Mucosa of descending colon (tissue), 3 donors: ENCODE data around the gene CD300LF. TPM values are rescaled to one million over a fixed set of nuclear protein-coding genes. Genes with fewer than 3 reads are reported as not detected.
A peak's percentile ranks its signal among the peaks of the same experiment; 100 is the strongest.

Source experiments
- ATAC-seq: fragments of 200-7000 bp; cut with Tn5 transposase; one replicate; pipeline ENCODE4 v1.9.1; 2020; ENCODE audit warnings: mild to moderate bottlenecking, moderate library complexity
- DNase-seq, 3 donors: peaks; one replicate each; pipeline ENCODE4 v3.0.0-alpha.2; 2020
- H3K36me3 ChIP-seq: fragments of 200-600 bp; one replicate; pipeline ENCODE4 v1.8.0; 2021; ENCODE audit warnings: low read depth, mild to moderate bottlenecking
- H3K4me1 ChIP-seq: fragments of 200-600 bp; one replicate; pipeline ENCODE4 v1.8.0; 2021; ENCODE audit warnings: low read depth, mild to moderate bottlenecking
- H3K4me3 ChIP-seq: fragments of 200-600 bp; one replicate; pipeline ENCODE4 v1.8.0; 2021; ENCODE audit warnings: mild to moderate bottlenecking
- H3K9me3 ChIP-seq: fragments of 200-600 bp; one replicate; pipeline ENCODE4 v1.8.0; 2021; ENCODE audit warnings: mild to moderate bottlenecking
- CTCF ChIP-seq: fragments of 200-600 bp; IDR thresholded peaks from one replicate; pipeline ENCODE4 v1.8.0; 2022; ENCODE audit warnings: antibody characterized with exemption, mild to moderate bottlenecking
- intact Hi-C, 2 donors: fragments of 100-400 bp; cut with DNase I in 1 of 2; cut with micrococcal nuclease in 1 of 2; formaldehyde crosslinking; loops; one replicate each; pipeline versions ENCODE4 v1.11.0 to v1.11.1; 2022; cut with DNase I, micrococcal nuclease
- total RNA-seq, 3 donors: library from RNA; stranded (reverse); fragmentation: NEBNext Ultra II Directional in 2 of 3; extraction: Animal tissue kit (Norgen Biotek cat#: 25700) in 2 of 3; gene quantifications; one replicate each; pipeline versions ENCODE4 v1.2.1 to v1.2.4, GENCODE V29; 2021 to 2023
- donor health status: DM: no; HTN: no; CAD: no; lungs with moderate emphysema.
- donor health status: DM: no; HTN: no; CAD: no.
- donor health status: DM: no; HTN: yes; CAD: no.

Gene CD300LF
- total RNA-seq, 3 donors from 2014 or later: 2.0 TPM

- no peak overlapping the region for H3K4me3 ChIP-seq
- ATAC-seq (no peak), DNase-seq (no peak)
- TF ChIP-seq CTCF: no peak
- H3K9me3 ChIP-seq: no peaks in the 10 kb centered on the region
- peaks cover 49% of the 10 kb centered on the region for H3K4me1 ChIP-seq
- no peaks in the 10 kb centered on the region for H3K36me3 ChIP-seq
- intact Hi-C loops: no loop called here
Observed at GRCh38 chr17:74755533-74755932, 42.8 kb upstream of the CD300LF start.

- Histone ChIP-seq H3K4me3 (no peak overlapping the region), H3K9me3 (no peaks in the 10 kb centered on the region), H3K36me3 (no peaks in the 10 kb centered on the region), H3K4me1 (peaks cover 51% of the 10 kb centered on the region)
- ATAC-seq: no peak
- TF ChIP-seq CTCF: no peak
- intact Hi-C loops: no loop called here
- no peak for DNase-seq
Observed at GRCh38 chr17:74754832-74755231, 42.1 kb upstream of the CD300LF start.

- TF ChIP-seq CTCF: no peak
- ATAC-seq: no peak
- Histone ChIP-seq H3K36me3 (no peaks in the 10 kb centered on the region), H3K9me3 (no peaks in the 10 kb centered on the region), H3K4me3 (no peak overlapping the region), H3K4me1 (peaks cover 34% of the 10 kb centered on the region)
- no peak for DNase-seq
- intact Hi-C loops: no loop called here
Observed at GRCh38 chr17:74752822-74753401, 40.2 kb upstream of the CD300LF start.

- Histone ChIP-seq H3K36me3 (no peaks in the 10 kb centered on the region), H3K4me1 (peaks cover 34% of the 10 kb centered on the region), H3K9me3 (no peaks in the 10 kb centered on the region), H3K4me3 (no peak overlapping the region)
- intact Hi-C loops: no loop called here
- DNase-seq (no peak), ATAC-seq (no peak)
- TF ChIP-seq CTCF: no peak
Observed at GRCh38 chr17:74752415-74752814, 39.7 kb upstream of the CD300LF start.

- peak; percentile 19 for ATAC-seq
- peaks cover 31% of the 10 kb centered on the region for H3K4me1 ChIP-seq
Observed at GRCh38 chr17:74750327-74751069, 37.8 kb upstream of the CD300LF start.

More at GRCh38 chr17:74750327-74751069, 37.8 kb upstream of the CD300LF start:
- no peak for TF ChIP-seq CTCF
- DNase-seq: peak in 2 of 3 donors; percentile 66 to 75
- H3K36me3 ChIP-seq: no peaks in the 10 kb centered on the region
- no peak overlapping the region for H3K4me3 ChIP-seq
- H3K9me3 ChIP-seq: no peaks in the 10 kb centered on the region
- intact Hi-C loops: no loop called here
